Skin epidermis (tissue), 12 donors: ENCODE results near the gene CCDC57.
A peak's percentile ranks its signal among the peaks of the same experiment; 100 is the strongest.

ENCODE experiments used
- H3K27ac ChIP-seq, 21 experiments: fragments of 200-600 bp; sonication (generic) in 11 of 21; one replicate each; pipeline ENCODE4 v1.5.0; 2020; ENCODE audit warnings: mild to moderate bottlenecking in 3 of 21, inconsistent platforms in 2 of 21, moderate library complexity in 2 of 21
- H3K4me3 ChIP-seq, 7 experiments: fragments of 200-600 bp; sonication (generic) in 2 of 7; one replicate each; pipeline ENCODE4 v1.5.0; 2020; ENCODE audit warnings: inconsistent platforms in 2 of 7, mild to moderate bottlenecking in 2 of 7, moderate library complexity in 1 of 7

The CCDC57 gene

DNA sequence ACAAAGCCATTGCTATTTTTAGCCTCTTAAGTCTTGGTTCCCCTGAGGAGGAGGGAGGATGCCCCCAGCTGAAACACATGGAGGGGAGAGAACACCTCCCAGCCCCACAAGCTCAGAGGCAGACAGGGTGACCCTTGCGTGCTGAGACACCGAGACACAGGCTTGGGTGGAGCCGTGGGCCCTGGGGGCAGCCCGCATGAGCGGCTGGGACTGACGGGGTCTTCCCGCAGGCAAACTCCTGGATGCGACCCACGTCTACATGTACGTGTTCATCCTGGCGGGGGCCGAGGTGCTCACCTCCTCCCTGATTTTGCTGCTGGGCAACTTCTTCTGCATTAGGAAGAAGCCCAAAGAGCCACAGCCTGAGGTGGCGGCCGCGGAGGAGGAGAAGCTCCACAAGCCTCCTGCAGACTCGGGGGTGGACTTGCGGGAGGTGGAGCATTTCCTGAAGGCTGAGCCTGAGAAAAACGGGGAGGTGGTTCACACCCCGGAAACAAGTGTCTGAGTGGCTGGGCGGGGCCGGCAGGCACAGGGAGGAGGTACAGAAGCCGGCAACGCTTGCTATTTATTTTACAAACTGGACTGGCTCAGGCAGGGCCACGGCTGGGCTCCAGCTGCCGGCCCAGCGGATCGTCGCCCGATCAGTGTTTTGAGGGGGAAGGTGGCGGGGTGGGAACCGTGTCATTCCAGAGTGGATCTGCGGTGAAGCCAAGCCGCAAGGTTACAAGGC lies 26.0 kb upstream of the CCDC57 start:
- Histone ChIP-seq H3K4me3 (peak overlapping the region in 2 of 7 experiments; percentile 12 to 14), H3K27ac (peak overlapping the region in 19 of 21 experiments; percentile 6 to 82 (median 68))

DNA sequence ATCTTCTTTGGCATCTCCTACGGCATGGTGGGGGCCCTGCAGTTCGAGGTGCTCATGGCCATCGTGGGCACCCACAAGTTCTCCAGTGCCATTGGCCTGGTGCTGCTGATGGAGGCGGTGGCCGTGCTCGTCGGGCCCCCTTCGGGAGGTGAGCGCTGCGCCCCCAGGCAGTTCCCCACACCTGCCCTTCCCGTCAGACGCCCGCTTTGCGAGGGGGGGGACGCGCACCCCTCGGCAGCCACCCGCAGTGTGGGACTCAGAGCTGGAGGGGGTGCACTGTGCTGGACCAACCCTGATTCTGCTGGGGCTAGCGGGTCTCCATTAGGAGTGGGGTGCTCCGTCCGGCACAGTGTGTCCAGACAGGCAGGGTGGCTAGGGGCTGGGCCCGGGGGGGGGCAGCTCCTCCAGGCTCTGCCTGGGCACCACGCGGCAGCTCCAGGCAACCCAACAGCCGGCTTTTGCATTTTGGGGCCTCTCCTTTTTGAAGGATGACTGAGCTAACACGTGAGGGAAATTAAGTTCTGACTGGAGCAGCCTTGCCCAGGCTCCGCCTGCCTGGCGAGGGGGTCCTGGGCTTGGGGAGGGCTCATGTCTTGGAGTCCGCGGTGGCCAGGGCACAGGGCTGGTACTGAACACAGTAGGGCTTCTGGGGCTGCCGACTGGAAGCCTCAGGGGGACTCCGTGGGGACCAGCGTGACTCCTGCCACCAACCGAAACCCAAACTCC lies 25.3 kb upstream of the CCDC57 start:
- Histone ChIP-seq H3K4me3 (peak overlapping the region in 2 of 7 experiments; percentile 12 to 14), H3K27ac (peak overlapping the region in 18 of 21 experiments; percentile 22 to 82 (median 68))

DNA sequence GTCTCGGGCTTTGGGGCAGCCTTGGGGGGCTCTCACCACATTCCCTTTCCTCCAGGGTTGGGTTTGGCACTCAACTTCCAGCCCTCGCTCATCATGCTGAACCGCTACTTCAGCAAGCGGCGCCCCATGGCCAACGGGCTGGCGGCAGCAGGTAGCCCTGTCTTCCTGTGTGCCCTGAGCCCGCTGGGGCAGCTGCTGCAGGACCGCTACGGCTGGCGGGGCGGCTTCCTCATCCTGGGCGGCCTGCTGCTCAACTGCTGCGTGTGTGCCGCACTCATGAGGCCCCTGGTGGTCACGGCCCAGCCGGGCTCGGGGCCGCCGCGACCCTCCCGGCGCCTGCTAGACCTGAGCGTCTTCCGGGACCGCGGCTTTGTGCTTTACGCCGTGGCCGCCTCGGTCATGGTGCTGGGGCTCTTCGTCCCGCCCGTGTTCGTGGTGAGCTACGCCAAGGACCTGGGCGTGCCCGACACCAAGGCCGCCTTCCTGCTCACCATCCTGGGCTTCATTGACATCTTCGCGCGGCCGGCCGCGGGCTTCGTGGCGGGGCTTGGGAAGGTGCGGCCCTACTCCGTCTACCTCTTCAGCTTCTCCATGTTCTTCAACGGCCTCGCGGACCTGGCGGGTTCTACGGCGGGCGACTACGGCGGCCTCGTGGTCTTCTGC lies 24.6 kb upstream of the CCDC57 start:
- no peak overlapping the region for H3K4me3 ChIP-seq
- peak overlapping the region in 3 of 21 experiments; percentile 67 to 79 (median 73) for H3K27ac ChIP-seq

DNA sequence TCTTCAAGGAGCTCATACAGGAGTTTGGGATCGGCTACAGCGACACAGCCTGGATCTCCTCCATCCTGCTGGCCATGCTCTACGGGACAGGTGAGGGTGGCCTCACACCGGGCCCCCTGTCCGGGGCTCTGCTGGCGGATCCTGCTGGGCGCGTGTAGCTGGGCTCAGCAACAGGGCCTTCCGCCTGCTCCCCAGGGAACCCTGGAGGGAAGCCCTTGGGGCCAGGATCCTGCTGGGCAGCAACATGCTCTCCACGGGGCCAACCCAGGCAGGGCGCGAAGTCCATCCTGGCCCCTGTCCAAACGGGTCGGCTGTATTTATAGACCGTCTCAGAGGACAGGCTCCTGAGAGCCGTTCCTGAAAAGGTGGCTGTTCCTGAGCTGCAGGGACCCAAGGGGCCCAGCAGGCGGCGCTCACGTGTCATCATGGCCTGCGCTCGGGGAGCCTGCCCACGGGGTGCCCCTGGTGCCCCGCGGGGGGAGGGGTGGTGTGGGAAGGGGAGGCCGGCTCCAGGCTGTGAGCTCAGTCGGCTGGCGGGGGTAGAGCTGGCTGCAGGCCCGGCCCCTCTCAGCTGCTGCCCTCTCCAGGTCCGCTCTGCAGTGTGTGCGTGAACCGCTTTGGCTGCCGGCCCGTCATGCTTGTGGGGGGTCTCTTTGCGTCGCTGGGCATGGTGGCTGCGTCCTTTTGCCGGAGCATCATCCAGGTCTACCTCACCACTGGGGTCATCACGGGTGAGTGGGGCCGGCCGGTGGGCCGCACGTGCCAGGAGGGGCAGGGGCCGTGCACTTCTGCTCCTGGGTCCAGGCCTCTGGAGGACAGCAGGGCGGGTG lies 23.7 kb upstream of the CCDC57 start:
- H3K4me3 ChIP-seq, result no peak overlapping the region
- peak overlapping the region in 4 of 21 experiments; percentile 1 to 60 (median 22) for H3K27ac ChIP-seq

DNA sequence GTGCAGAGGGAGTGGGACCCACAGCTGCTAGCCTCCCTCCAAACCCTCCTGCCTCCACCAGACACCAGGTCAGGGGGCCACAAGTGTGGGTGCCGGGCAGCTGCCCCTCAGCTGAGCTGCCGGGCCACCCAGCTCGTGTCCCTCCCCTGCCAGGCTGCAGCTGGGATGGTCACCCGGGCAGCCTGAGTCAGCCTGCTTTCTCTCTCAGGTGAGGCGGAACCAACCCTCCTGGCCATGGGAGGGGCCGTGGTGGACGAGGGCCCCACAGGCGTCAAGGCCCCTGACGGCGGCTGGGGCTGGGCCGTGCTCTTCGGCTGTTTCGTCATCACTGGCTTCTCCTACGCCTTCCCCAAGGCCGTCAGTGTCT lies 23.1 kb upstream of the CCDC57 start:
- no peak overlapping the region for H3K4me3 ChIP-seq
- peak overlapping the region in 2 of 21 experiments; percentile 9 to 60 for H3K27ac ChIP-seq

DNA sequence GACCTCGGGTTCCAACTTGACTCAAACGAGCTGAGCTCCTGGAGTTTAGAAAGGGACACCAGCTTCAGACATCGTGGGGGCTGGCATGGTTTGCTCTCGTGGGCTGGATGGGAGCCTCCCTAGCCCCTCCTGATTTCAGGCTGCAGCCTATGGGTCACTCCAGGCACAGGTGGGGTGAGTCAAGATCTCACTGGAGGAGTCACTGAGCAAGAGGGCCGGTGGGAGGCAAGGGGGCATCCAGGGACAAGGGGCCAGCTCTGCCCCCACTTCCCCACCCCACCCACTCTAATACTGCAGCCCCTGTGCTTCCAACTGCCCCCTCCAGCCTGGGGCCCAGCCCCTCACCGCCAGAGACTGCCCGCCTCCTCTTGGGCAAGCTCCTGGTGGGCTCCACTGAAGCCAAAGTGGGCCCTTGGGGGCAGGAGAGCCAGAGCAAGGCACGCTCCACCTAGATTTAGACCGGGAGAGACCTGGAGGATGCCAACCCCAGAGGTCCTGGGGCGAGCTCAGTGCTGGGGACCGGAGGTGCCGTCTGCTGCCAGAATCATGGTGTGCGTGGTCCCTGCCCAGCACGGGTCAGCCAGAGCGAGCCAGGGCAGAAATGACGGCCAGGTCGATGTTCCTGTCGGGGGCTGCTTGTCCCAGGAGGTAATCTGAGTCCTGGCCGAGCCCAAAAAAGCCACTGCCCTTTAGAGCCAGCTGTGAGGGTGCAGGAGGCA lies 22.6 kb upstream of the CCDC57 start:
- H3K4me3 ChIP-seq, result no peak overlapping the region
- peak overlapping the region in 3 of 21 experiments; percentile 10 to 60 (median 13) for H3K27ac ChIP-seq

DNA sequence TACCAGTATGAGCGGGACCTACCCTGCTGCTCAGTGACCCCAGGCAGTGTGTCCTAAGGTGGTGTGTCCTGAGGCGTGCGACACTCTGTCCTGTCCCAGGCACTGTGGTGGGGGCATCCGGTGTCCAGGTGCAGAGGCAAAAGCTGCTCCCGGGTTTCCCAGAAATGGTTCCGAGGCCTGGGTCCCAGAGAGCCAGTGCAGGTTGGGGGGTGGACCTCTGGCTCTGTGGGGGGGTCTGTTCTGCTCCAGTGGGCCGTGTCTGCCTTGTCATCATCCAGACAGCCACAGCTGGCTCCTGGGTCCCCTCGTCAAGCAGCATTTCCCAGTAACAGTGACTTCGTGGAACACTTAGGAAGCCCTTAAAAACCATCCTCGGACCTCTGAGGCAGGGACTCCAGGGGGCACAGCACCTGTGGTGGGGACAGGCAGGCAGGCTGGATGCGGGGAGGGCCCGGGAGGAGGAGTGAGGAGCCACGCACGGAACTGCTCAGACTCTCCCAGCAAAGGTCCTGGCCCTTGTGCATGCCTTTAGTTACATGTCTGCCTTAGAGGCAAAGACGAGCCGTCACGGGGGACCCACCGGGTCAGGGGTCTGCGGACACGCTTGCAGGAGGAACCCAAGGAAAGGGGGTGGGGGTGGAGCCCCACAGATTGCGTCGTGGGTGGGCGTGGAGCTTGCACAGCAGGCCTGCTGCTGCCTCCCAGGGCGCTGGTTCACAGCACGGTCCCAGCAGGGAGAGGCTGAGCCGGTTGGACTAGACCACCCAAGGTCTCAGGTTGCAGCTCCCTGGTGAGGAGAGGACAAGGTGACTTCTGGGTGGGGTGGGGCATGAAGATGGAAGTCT lies 21.8 kb upstream of the CCDC57 start:
- Histone ChIP-seq H3K27ac (peak overlapping the region in 1 of 21 experiments; percentile 31), H3K4me3 (no peak overlapping the region)

DNA sequence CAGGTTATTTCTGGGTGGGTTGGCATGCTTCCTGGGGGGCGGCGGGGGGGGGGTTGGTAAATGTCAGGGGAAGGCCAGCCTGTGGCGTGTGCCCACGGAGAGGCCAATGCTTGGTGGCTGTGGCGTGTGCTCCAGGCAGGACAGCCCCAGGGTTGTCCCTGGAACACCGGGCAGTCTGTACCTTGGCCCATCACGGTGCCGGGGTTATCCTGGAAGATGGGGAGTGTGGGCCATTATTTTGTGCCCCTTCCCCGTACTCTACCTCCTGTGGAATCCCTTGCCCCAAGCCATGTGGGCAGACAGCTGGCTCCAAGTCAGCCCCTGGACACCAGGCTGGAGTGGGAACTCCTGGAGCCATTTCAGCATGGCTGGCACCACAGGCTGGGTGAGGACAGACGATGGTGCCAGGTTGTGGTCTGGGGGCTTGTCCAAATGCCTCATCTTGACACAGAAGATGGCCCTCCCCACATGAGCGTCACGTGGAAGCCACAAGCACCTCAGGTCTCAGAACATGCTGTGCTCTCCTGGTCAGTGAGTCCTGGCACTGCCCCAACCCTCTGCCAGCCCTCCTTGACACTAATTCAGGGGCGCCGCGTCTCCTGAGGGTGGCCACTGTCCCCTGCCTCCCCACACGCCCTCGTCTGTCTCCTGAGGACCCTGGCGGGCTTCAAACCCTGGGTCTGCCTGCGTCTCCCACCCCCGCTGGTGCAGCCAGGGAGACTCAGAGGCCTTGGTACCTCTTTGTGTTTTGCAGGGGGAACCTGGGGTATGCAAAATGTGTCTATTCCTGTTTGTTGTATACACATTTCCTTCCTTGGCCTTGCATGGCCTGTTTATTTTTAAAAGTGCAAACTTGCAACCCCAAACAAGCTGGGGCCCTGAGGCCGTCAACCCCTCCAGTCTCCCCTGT lies 20.5 kb upstream of the CCDC57 start:
- H3K4me3 ChIP-seq, result no peak overlapping the region
- peak overlapping the region in 2 of 21 experiments; percentile 59 to 88 for H3K27ac ChIP-seq

DNA sequence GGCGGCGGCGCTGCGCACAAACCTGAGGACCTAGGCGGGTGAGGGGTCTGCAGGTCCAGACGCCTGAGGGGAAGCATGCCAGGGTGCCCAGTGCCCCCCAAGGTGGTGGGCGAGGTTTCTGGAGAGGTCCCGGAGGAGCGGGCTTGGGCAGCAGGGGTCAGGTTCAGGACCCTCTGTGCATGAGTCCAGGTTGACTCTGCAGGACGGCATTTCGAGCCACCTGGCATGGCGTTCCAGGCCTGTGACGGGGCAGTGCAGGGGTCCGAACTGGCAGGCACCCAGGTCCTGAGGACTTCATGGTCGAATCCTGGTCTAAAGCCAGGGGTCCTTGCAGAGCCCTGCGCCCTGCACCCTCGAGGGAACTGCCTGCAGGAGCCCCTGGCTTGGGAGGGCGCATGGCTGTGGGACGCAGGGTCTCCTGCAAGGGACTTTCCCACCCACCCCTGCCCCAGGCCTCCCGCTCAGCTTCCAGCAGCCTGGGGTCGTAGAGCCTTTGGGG lies 19.7 kb upstream of the CCDC57 start:
- H3K27ac ChIP-seq, result peak overlapping the region in 15 of 21 experiments; percentile 5 to 98 (median 88)
- H3K4me3 ChIP-seq, result peak overlapping the region in 2 of 7 experiments; percentile 49 to 74

DNA sequence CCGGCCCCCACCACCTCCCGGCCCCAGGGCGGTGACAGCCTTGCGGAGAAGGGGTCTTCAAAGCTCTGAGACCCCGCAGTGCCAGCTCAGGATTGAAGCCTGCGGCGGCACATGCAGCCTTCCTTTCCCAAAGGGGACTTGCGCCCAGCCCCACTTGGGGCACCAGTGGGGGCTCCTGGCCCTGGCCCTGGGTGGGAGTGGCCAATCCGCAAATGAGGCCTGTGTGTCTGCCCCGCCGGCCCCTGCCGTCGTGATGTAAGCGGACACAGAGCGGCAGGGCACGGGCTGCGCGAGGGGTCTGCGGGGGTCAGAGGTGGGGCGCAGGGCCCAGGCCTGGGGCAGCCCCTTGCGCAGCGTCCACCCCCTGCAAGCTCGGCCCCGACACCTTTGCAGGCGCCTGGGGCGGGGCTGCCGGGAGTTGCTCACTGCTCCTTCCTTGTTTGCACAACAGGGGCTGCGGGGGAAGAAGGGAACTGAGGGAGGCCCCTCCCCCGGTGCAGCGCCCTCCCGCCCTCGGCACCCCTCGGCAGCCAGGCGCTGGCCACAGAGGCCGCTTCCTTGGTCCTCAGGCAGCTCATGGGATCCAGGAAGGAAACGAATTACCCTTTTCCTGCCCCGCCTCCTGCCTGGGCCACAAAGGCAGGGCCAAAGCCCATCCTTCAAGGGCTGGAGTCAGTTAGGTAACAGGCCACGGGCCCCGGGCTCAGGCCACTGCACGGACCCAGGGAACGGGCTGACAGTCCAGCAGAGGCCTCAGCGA lies 19.1 kb upstream of the CCDC57 start:
- H3K27ac ChIP-seq, result peak overlapping the region in 20 of 21 experiments; percentile 59 to 98 (median 88)

DNA sequence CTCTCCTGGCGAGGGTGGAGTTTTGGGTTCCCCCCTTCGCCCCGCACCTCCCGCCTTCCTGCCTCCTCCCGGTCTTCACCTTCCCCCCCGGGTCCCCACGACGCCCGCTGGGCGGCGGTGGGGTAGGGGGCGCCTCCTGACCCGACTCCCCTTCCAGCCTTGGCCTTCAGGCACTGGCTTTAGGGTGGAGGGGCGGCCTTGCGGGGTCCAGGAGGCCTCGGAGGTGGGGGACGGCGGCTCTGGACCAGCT lies 18.6 kb upstream of the CCDC57 start:
- peak overlapping the region in 20 of 21 experiments; percentile 59 to 98 (median 88) for H3K27ac ChIP-seq
- H3K4me3 ChIP-seq, result peak overlapping the region; percentile 40 to 74 (median 49)

More for the DNA sequence above, 19.1 kb upstream of the CCDC57 start:
- H3K4me3 ChIP-seq, result peak overlapping the region; percentile 40 to 74 (median 49)

DNA sequence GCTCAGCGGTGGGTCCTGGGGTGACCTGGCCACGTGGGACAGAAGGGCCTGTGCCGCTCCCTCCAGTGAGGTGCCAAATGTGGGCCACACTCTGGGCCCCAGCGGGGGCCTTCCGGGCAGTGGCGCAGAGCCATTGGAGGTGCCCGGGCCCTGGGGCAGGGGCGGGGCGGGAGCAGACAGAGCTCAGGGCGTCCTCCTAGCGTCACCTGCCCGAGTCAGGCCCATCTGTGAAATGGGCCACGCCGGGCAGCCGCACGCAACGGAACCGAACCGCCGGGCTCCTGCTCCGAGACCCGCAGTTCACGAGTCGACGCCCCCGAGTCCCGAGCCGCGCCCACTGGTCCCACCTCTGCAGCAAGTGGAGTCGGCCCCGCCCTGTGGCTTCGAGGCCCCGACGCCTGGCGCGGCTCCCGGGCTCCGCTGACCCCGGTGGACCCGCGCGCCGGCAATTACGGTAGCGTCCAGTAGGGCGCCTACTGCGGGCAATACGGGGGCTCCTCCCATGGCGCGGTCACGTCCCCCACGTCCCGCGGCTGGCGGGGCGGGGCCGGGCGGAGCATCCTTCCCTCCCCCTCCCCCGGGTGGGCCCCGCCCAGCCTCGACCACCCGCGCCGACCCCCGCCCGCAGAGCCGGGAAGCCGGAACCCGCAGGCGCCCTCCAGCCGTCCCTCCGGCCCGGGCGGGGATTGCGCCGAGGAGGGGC lies 18.1 kb upstream of the CCDC57 start:
- Histone ChIP-seq H3K4me3 (peak overlapping the region; percentile 40 to 74 (median 49)), H3K27ac (peak overlapping the region in 20 of 21 experiments; percentile 59 to 98 (median 89))

DNA sequence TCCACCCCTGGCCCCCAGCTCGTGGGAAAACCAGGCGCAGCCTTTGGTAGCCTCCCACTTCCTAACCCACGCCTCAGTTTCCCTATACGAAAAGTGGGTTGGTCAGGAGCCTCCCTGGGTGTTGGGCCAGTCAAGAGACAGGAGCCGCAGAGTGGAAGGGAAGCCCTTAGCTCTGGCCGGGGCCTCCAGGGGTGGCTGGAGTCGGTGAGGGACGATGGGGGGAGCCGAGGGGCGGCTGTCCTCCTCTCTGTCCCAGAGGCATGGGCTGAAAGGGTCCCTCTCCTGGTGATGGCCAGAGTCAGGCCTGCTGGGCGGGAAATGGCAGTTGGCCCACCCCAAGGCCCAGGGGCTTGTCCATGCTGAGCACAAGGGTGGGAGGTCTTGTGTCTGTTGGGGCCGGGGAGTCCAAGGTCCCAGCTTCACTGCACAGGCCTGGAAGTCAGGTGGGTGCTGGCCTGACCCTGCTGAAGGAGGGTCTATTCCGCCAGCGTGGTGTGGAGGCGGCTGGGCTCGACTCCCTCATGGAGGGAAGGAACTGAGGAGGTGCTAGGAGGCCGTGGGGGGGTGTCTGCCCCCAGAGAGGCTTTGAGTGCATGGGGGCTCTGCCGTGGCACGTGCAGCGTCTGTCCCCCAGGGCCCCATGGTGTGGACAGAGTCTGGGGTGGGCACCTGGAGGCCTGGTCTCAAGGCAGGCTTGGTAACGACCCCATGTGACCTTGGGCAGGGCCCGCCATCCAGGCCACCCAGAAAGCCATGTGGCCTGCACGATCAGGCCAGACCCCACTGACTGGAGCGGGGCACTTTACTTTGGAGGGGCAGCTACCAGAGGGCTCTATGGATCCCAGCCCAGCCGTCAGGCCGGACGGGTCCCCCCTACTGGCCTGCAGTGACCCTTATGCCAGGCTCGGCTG lies 17.3 kb upstream of the CCDC57 start:
- peak overlapping the region; percentile 40 to 74 (median 49) for H3K4me3 ChIP-seq

More for the DNA sequence above, 17.3 kb upstream of the CCDC57 start:
- H3K27ac ChIP-seq, result peak overlapping the region in 20 of 21 experiments; percentile 71 to 98 (median 90)
